ENCODE measurements around the gene VMAC.

VMAC gene

GRCh38 chr19:5932609-5933262, 28.1 kb downstream of the VMAC start:
- Histone ChIP-seq H3K27ac (ENCODE audit: low read length) (no peak overlapping the region), H3K36me3 (ENCODE audit: control insufficient read depth, insufficient read depth, low read length) (peaks cover 16% of the 10 kb centered on the region), H3K4me1 (ENCODE audit: control insufficient read depth, insufficient read depth, low read length) (no peaks in the 10 kb centered on the region), H3K9me3 (ENCODE audit: control insufficient read depth, insufficient read depth, low read length) (no peaks in the 10 kb centered on the region), H3K27me3 (ENCODE audit: control insufficient read depth, insufficient read depth, low read length) (no peaks in the 10 kb centered on the region), H3K4me3 (ENCODE audit: low read length) (no peak overlapping the region)
- no CpG with 5 or more reads among the region's 21 CpGs for WGBS (ENCODE audit: insufficient coverage, insufficient read length)
- no peak for DNase-seq (ENCODE audit: low read depth, low spot score)

GRCh38 chr19:5933391-5934068, 28.9 kb downstream of the VMAC start:
- no peaks in the 10 kb centered on the region for H3K27me3 ChIP-seq (ENCODE audit: control insufficient read depth, insufficient read depth, low read length)
- H3K4me1 ChIP-seq (ENCODE audit: control insufficient read depth, insufficient read depth, low read length), result no peaks in the 10 kb centered on the region
- DNase-seq (ENCODE audit: low read depth, low spot score), result no peak
- H3K9me3 ChIP-seq (ENCODE audit: control insufficient read depth, insufficient read depth, low read length), result no peaks in the 10 kb centered on the region
- no peak overlapping the region for H3K4me3 ChIP-seq (ENCODE audit: low read length)
- H3K36me3 ChIP-seq (ENCODE audit: control insufficient read depth, insufficient read depth, low read length), result peaks cover 15% of the 10 kb centered on the region
- H3K27ac ChIP-seq (ENCODE audit: low read length), result no peak overlapping the region
- no CpG with 5 or more reads among the region's 20 CpGs for WGBS (ENCODE audit: insufficient coverage, insufficient read length)

- H3K4me3 ChIP-seq (ENCODE audit: low read length), result no peak overlapping the region
- H3K36me3 ChIP-seq (ENCODE audit: control insufficient read depth, insufficient read depth, low read length), result peaks cover 12% of the 10 kb centered on the region
- no peak for DNase-seq (ENCODE audit: low read depth, low spot score)
- no peaks in the 10 kb centered on the region for H3K27me3 ChIP-seq (ENCODE audit: control insufficient read depth, insufficient read depth, low read length)
- no peaks in the 10 kb centered on the region for H3K9me3 ChIP-seq (ENCODE audit: control insufficient read depth, insufficient read depth, low read length)
- whole genome bisulfite sequencing (ENCODE audit: insufficient coverage, insufficient read length), result no CpG with 5 or more reads among the region's 5 CpGs
- no peaks in the 10 kb centered on the region for H3K4me1 ChIP-seq (ENCODE audit: control insufficient read depth, insufficient read depth, low read length)
- no peak overlapping the region for H3K27ac ChIP-seq (ENCODE audit: low read length)
These were observed 29.4 kb downstream of the VMAC start for GRCh38 chr19:5934069-5934401.

- no peaks in the 10 kb centered on the region for H3K27me3 ChIP-seq (ENCODE audit: control insufficient read depth, insufficient read depth, low read length)
- DNase-seq (ENCODE audit: low read depth, low spot score), result no peak
- H3K4me3 ChIP-seq (ENCODE audit: low read length), result no peak overlapping the region
- peaks cover 6% of the 10 kb centered on the region; the same call in 1 of the 2 replicates for H3K36me3 ChIP-seq (ENCODE audit: control insufficient read depth, insufficient read depth, low read length)
- H3K27ac ChIP-seq (ENCODE audit: low read length), result no peak overlapping the region
- no peaks in the 10 kb centered on the region for H3K9me3 ChIP-seq (ENCODE audit: control insufficient read depth, insufficient read depth, low read length)
- H3K4me1 ChIP-seq (ENCODE audit: control insufficient read depth, insufficient read depth, low read length), result no peaks in the 10 kb centered on the region
- no CpG with 5 or more reads among the region's 16 CpGs for WGBS (ENCODE audit: insufficient coverage, insufficient read length)
These were observed 30.3 kb downstream of the VMAC start for GRCh38 chr19:5934774-5935472.

- Histone ChIP-seq H3K36me3 (ENCODE audit: control insufficient read depth, insufficient read depth, low read length) (peaks cover 3% of the 10 kb centered on the region; the same call in 1 of the 2 replicates), H3K27ac (ENCODE audit: low read length) (no peak overlapping the region), H3K9me3 (ENCODE audit: control insufficient read depth, insufficient read depth, low read length) (no peaks in the 10 kb centered on the region), H3K27me3 (ENCODE audit: control insufficient read depth, insufficient read depth, low read length) (no peaks in the 10 kb centered on the region), H3K4me3 (ENCODE audit: low read length) (no peak overlapping the region), H3K4me1 (ENCODE audit: control insufficient read depth, insufficient read depth, low read length) (no peaks in the 10 kb centered on the region)
- WGBS (ENCODE audit: insufficient coverage, insufficient read length), result no CpG with 5 or more reads among the region's 25 CpGs
- no peak for DNase-seq (ENCODE audit: low read depth, low spot score)
These were observed 31.0 kb downstream of the VMAC start for GRCh38 chr19:5935473-5936291.

GRCh38 chr19:5936292-5936592, 31.6 kb downstream of the VMAC start:
- no peak for DNase-seq (ENCODE audit: low read depth, low spot score)
- no peaks in the 10 kb centered on the region for H3K4me1 ChIP-seq (ENCODE audit: control insufficient read depth, insufficient read depth, low read length)
- no peaks in the 10 kb centered on the region for H3K9me3 ChIP-seq (ENCODE audit: control insufficient read depth, insufficient read depth, low read length)
- H3K27me3 ChIP-seq (ENCODE audit: control insufficient read depth, insufficient read depth, low read length), result no peaks in the 10 kb centered on the region
- no peak overlapping the region for H3K27ac ChIP-seq (ENCODE audit: low read length)
- peaks cover 8% of the 10 kb centered on the region; the same call in 1 of the 2 replicates for H3K36me3 ChIP-seq (ENCODE audit: control insufficient read depth, insufficient read depth, low read length)
- H3K4me3 ChIP-seq (ENCODE audit: low read length), result no peak overlapping the region
- no CpG with 5 or more reads among the region's 9 CpGs for WGBS (ENCODE audit: insufficient coverage, insufficient read length)

- H3K4me3 ChIP-seq (ENCODE audit: low read length), result no peak overlapping the region
- no peak overlapping the region for H3K27ac ChIP-seq (ENCODE audit: low read length)
- H3K4me1 ChIP-seq (ENCODE audit: control insufficient read depth, insufficient read depth, low read length), result no peaks in the 10 kb centered on the region
- peaks cover 8% of the 10 kb centered on the region; the same call in 1 of the 2 replicates for H3K36me3 ChIP-seq (ENCODE audit: control insufficient read depth, insufficient read depth, low read length)
- no peaks in the 10 kb centered on the region for H3K9me3 ChIP-seq (ENCODE audit: control insufficient read depth, insufficient read depth, low read length)
- no peaks in the 10 kb centered on the region for H3K27me3 ChIP-seq (ENCODE audit: control insufficient read depth, insufficient read depth, low read length)
- DNase-seq (ENCODE audit: low read depth, low spot score), result no peak
- WGBS (ENCODE audit: insufficient coverage, insufficient read length), result no CpG with 5 or more reads among the region's 10 CpGs
These were observed 32.9 kb downstream of the VMAC start for GRCh38 chr19:5937550-5937949.

DNA sequence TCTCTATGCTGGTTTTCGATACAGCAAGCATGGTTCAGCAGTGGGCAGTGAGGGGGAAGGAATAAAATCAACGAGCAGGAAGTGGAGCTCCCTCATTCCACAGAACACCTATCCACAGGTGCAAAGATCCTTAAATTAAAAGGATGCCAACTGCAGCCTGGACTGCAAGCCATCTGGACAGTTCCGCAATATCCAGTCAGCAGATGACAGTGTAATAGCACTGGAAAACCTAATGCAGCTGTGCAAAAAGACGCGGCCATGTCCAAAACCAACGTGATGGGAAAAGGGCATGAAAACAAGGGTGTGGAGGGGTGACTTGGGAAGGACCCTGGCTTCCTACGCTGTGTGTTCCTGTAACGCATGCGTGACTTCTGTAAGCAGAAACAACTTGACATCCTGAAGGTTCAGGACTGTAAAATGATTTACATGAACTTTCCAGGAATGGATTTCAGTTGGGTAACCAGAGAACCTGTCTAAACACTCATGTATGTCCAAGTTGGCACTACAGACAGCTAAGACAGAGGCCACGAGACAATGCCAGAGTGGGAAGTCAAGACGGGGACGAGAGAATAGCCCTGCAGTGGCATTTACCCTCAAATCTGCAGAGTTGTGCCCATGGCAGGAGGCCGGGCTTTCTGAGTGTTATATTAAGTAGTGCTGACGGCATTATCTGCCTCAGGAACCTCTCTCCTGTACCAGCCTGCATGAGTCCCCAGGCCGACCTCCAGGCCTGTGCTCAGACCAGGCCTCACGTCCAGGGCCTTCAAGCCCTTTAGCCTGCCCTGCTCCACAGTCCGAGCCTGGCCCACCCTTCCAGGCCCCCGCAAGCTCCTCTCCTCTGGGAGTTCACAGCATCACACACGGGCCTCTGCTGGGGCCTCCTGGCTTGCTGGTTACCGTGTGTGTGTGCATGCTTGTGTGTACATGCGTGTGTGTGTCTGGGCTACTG, 35.9 kb downstream of the VMAC start:
- WGBS (ENCODE audit: insufficient coverage, insufficient read length), result no CpG with 5 or more reads among the region's 21 CpGs
- Histone ChIP-seq H3K9me3 (ENCODE audit: control insufficient read depth, insufficient read depth, low read length) (no peaks in the 10 kb centered on the region), H3K4me1 (ENCODE audit: control insufficient read depth, insufficient read depth, low read length) (no peaks in the 10 kb centered on the region), H3K4me3 (ENCODE audit: low read length) (no peak overlapping the region), H3K36me3 (ENCODE audit: control insufficient read depth, insufficient read depth, low read length) (peaks cover 8% of the 10 kb centered on the region; the same call in 1 of the 2 replicates), H3K27me3 (ENCODE audit: control insufficient read depth, insufficient read depth, low read length) (no peaks in the 10 kb centered on the region), H3K27ac (ENCODE audit: low read length) (no peak overlapping the region)
- no peak for DNase-seq (ENCODE audit: low read depth, low spot score)

GRCh38 chr19:5941673-5942072, 37.0 kb downstream of the VMAC start:
- WGBS (ENCODE audit: insufficient coverage, insufficient read length), result no CpG with 5 or more reads among the region's 11 CpGs
- no peaks in the 10 kb centered on the region for H3K4me1 ChIP-seq (ENCODE audit: control insufficient read depth, insufficient read depth, low read length)
- no peak for DNase-seq (ENCODE audit: low read depth, low spot score)
- H3K9me3 ChIP-seq (ENCODE audit: control insufficient read depth, insufficient read depth, low read length), result no peaks in the 10 kb centered on the region
- H3K36me3 ChIP-seq (ENCODE audit: control insufficient read depth, insufficient read depth, low read length), result peaks cover 8% of the 10 kb centered on the region; the same call in 1 of the 2 replicates
- no peaks in the 10 kb centered on the region for H3K27me3 ChIP-seq (ENCODE audit: control insufficient read depth, insufficient read depth, low read length)
- H3K27ac ChIP-seq (ENCODE audit: low read length), result no peak overlapping the region
- no peak overlapping the region for H3K4me3 ChIP-seq (ENCODE audit: low read length)
